K562 treated with DMSO at 1 percent for 48 hours (cell line): ENCODE measurements around the gene PNLIPRP3. TPM values are rescaled to one million over a fixed set of nuclear protein-coding genes. Genes with fewer than 3 reads are reported as not detected.

Experiments
- total RNA-seq: library from RNA; unstranded; fragments of 300-600 nt; gene quantifications from 2 replicates; pipeline ENCODE4 v1.2.3, GENCODE V29; 2022; ENCODE audit warnings: low replicate concordance; ENCODE audit errors: extremely low read depth

Gene PNLIPRP3
- not detected in 2 replicates for total RNA-seq

DNA sequence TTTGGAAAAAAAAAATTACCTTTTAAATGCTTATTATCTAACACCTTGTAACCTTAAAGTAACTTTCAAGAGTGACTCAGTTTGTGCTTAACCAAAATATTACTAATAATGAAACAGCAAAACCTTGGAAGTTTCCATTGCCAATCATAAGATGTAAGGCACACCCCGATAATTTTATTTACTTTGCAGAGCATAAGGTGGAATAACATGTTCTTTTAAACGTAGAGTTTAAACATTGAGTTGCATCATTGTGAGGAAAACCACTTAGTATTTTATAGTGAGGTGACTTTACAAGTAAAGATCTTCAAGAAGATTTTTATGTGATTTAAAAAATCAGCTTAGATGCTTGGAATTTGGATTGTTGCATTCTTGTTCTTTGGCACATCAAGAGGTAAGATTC is at the start of gene PNLIPRP3:
PNLIPRP3 (plus strand) TSS at position 177 of the 400 bp plus-strand sequence; CDS start at position 343, 166 bp downstream.

Other genes starting within 250 kb of the PNLIPRP3 start
- gene GFRA1, start 154.6 kb upstream of the PNLIPRP3 start, total RNA-seq = not detected in 2 replicates
- not detected in 2 replicates for gene CCDC172, start 103.4 kb upstream of the PNLIPRP3 start, total RNA-seq
- gene PNLIP, start 118.1 kb downstream of the PNLIPRP3 start, total RNA-seq = not detected in 2 replicates
- gene PNLIPRP1, start 163.1 kb downstream of the PNLIPRP3 start, total RNA-seq = not detected in 2 replicates
- not detected in 2 replicates for gene PNLIPRP2, start 193.1 kb downstream of the PNLIPRP3 start, total RNA-seq